A549 treated with dexamethasone at 1 μM for 4 hours (cell line): ENCODE measurements around the gene POU4F3. TPM values are rescaled to one million over a fixed set of nuclear protein-coding genes. Genes with fewer than 3 reads are reported as not detected.

Source experiments
- total RNA-seq: library from RNA; stranded (reverse); fragments of 200-300 nt; extraction: Qiagen RNA extraction; gene quantifications from 5 replicates; pipeline ENCODE4 v1.2.3, GENCODE V29; 2022

Gene POU4F3, protein sequence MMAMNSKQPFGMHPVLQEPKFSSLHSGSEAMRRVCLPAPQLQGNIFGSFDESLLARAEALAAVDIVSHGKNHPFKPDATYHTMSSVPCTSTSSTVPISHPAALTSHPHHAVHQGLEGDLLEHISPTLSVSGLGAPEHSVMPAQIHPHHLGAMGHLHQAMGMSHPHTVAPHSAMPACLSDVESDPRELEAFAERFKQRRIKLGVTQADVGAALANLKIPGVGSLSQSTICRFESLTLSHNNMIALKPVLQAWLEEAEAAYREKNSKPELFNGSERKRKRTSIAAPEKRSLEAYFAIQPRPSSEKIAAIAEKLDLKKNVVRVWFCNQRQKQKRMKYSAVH
- total RNA-seq = 0.05 to 0.20 TPM (median 0.13 TPM) in 5 replicates

DNA sequence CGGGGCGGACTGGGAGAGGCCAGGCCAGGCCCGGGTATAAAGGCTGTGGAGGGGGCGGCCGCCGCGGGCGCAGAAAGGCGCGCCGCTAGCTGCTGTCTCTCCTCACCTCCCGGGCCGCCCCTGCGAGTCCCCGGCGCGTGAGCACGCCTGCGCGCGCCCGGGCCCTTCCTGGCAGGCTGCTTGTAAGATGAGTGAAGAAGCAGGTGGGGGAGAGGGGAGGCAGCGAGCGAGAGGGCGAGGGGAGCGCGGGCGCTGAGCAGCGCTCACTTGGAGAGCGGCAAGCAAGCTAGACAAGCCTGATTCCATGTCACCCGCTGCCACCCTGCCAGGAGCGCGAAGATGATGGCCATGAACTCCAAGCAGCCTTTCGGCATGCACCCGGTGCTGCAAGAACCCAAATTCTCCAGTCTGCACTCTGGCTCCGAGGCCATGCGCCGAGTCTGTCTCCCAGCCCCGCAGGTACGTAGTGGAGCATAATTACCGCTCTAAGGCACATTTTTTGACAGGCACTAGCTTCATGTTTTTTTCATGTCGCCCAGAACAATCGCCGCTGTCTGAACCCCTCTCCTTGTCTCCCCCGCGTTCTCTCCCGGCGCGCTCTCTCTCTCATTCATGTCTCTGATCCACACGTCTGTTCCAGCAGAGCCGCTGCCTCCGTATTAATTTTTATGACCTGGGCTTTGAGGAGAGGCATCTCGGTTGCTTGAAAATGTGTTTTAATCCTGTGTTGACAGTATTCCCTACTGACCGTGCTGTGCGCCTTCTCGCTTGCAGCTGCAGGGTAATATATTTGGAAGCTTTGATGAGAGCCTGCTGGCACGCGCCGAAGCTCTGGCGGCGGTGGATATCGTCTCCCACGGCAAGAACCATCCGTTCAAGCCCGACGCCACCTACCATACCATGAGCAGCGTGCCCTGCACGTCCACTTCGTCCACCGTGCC, at the start of gene POU4F3:
POU4F3 (plus strand) TSS at position 66 of the 941 bp plus-strand sequence; CDS start at position 340, 274 bp downstream.

Other genes with a start within 250 kb of the POU4F3 start
- gene PLAC8L1, start 233.3 kb upstream of the POU4F3 start, total RNA-seq = 0.21 to 0.38 TPM (median 0.27 TPM) in 3 of 5 replicates, not detected in the others
- gene LARS1, start 156.2 kb upstream of the POU4F3 start, total RNA-seq = 57.3 to 68.7 TPM (median 62.8 TPM) in 5 replicates
- 11.1 to 16.7 TPM (median 12.4 TPM) in 5 replicates for gene RBM27, start 135.2 kb upstream of the POU4F3 start, total RNA-seq
- gene TCERG1, start 108.5 kb downstream of the POU4F3 start, total RNA-seq = 41.9 to 55.6 TPM (median 50.2 TPM) in 5 replicates
- gene GPR151, start 177.4 kb downstream of the POU4F3 start, total RNA-seq = not detected in 5 replicates